Natural killer cell (primary cell): ENCODE data around the gene TBL1X. TPM values are rescaled to one million over a fixed set of nuclear protein-coding genes. Genes with fewer than 3 reads are reported as not detected.

ENCODE experiments used
- ATAC-seq, 3 donors: fragments of 150-1000 bp in 2 of 3; fragments of 200-7000 bp in 1 of 3; cut with Tn5 transposase; 1 replicate in 1 of 3; 2 replicates in 2 of 3; pipeline ENCODE4 v1.10.0; 2021; ENCODE audit warnings: mild to moderate bottlenecking in 2 of 3, moderate library complexity in 2 of 3
- DNase-seq, 2 donors: peaks; one replicate each; pipeline versions ENCODE4 v3.0.0 to v3.0.0-alpha.2; 2013 to 2021; ENCODE audit warnings: mixed read lengths in 1 of 2
- H3K27ac ChIP-seq: one replicate; pipeline ENCODE4 v1.5.1; 2013; ENCODE audit warnings: mild to moderate bottlenecking, low read length
- H3K27me3 ChIP-seq: one replicate; pipeline ENCODE4 v1.6.1; 2013; ENCODE audit warnings: low read length; ENCODE audit not compliant: control insufficient read depth, insufficient read depth
- H3K36me3 ChIP-seq: one replicate; pipeline ENCODE4 v1.6.1; 2013; ENCODE audit warnings: low read length; ENCODE audit not compliant: control insufficient read depth, insufficient read depth
- H3K4me1 ChIP-seq: one replicate; pipeline ENCODE4 v1.6.1; 2013; ENCODE audit warnings: low read length; ENCODE audit not compliant: control insufficient read depth, insufficient read depth
- H3K4me3 ChIP-seq: one replicate; pipeline ENCODE4 v1.5.1; 2013; ENCODE audit warnings: low read length
- H3K9me3 ChIP-seq: one replicate; pipeline ENCODE4 v1.6.1; 2013; ENCODE audit warnings: low read length; ENCODE audit not compliant: control insufficient read depth, insufficient read depth
- H3K27ac Mint-ChIP-seq, 2 donors: one replicate each; pipeline ENCODE4 v1.8.0; 2022; ENCODE audit warnings: mild to moderate bottlenecking in 2 of 2, mixed read lengths in 2 of 2, moderate library complexity in 1 of 2
- H3K27me3 Mint-ChIP-seq, 2 donors: one replicate each; pipeline ENCODE4 v1.8.0; 2022; ENCODE audit warnings: low read depth in 2 of 2, mixed read lengths in 2 of 2
- H3K36me3 Mint-ChIP-seq: one replicate; pipeline ENCODE4 v1.8.0; 2022; ENCODE audit warnings: mixed read lengths
- H3K4me1 Mint-ChIP-seq, 2 donors: one replicate each; pipeline ENCODE4 v1.8.0; 2022; ENCODE audit warnings: mixed read lengths in 2 of 2
- H3K4me3 Mint-ChIP-seq: one replicate; pipeline ENCODE4 v1.8.0; 2022; ENCODE audit warnings: mild to moderate bottlenecking, moderate library complexity, mixed read lengths
- H3K9me3 Mint-ChIP-seq, 2 donors: one replicate each; pipeline ENCODE4 v1.8.0; 2022; ENCODE audit warnings: mixed read lengths in 2 of 2
- CTCF ChIP-seq: fragments of 200-600 bp; IDR thresholded peaks from one replicate; pipeline ENCODE4 v1.8.0; 2022; ENCODE audit warnings: antibody characterized with exemption
- WGBS: methylation state at CpG from one replicate; pipeline ENCODE4 v1.1.7; 2013; ENCODE audit warnings: missing lambda C conversion rate; ENCODE audit not compliant: insufficient coverage; 5-methylcytosine and 5-hydroxymethylcytosine counted together
- intact Hi-C: fragments of 100-400 bp; cut with micrococcal nuclease; formaldehyde crosslinking; loops from one replicate; pipeline ENCODE4 v1.14.2; 2022
- total RNA-seq, 4 donors: library from RNA; stranded (reverse); fragments of 120-200 nt in 1 of 4; gene quantifications; one replicate each; pipeline versions ENCODE4 v1.2.3 to v1.2.4, GENCODE V29; 2013 to 2022

The TBL1X gene
- total RNA-seq, 3 donors from 2014 or later (not counting 1 experiment from before 2014, with no cell fraction given), result 21.9 to 43.8 (median 32.7) TPM

- no peak for TF ChIP-seq CTCF
- no peak overlapping the region for H3K27ac ChIP-seq
- H3K36me3 ChIP-seq, result no peaks in the 10 kb centered on the region
- H3K4me3 ChIP-seq, result no peak overlapping the region
- no peaks in the 10 kb centered on the region for H3K9me3 ChIP-seq
- H3K4me1 ChIP-seq, result peaks cover 11% of the 10 kb centered on the region
- Mint-ChIP-seq H3K36me3 (no peaks in the 10 kb centered on the region), H3K27me3 (no peaks in the 10 kb centered on the region), H3K4me1 (peaks cover 36 to 44% of the 10 kb centered on the region in 2 donors), H3K4me3 (no peak overlapping the region), H3K9me3 (no peaks in the 10 kb centered on the region), H3K27ac (peak overlapping the region; percentile 24 to 89)
- no CpG with 5 or more reads among the region's 3 CpGs for WGBS
- intact Hi-C loops, result loop anchor here (5.0 kb wide), 1 partner anchor 165 kb away; no protein-coding TSS in a partner anchor
- no peaks in the 10 kb centered on the region for H3K27me3 ChIP-seq
- DNase-seq (no peak), ATAC-seq (no peak)
These were observed 12.1 kb downstream of the TBL1X start for GRCh38 chrX:9476810-9477575.

- H3K36me3 ChIP-seq, result no peaks in the 10 kb centered on the region
- intact Hi-C loops, result no loop called here
- H3K4me1 ChIP-seq, result no peaks in the 10 kb centered on the region
- H3K27ac Mint-ChIP-seq, result no peak overlapping the region
- H3K27me3 ChIP-seq, result no peaks in the 10 kb centered on the region
- TF ChIP-seq CTCF, result no peak
- no peaks in the 10 kb centered on the region for H3K27me3 Mint-ChIP-seq
- H3K9me3 ChIP-seq, result no peaks in the 10 kb centered on the region
- peaks cover 16 to 27% of the 10 kb centered on the region in 2 donors for H3K4me1 Mint-ChIP-seq
- ATAC-seq, result no peak
- no peak overlapping the region for H3K4me3 Mint-ChIP-seq
- no peaks in the 10 kb centered on the region for H3K9me3 Mint-ChIP-seq
- 100% methylated on average over 1 of the region's 2 CpGs for WGBS
- no peak overlapping the region for H3K4me3 ChIP-seq
- H3K36me3 Mint-ChIP-seq, result no peaks in the 10 kb centered on the region
- DNase-seq, result no peak
- no peak overlapping the region for H3K27ac ChIP-seq
These were observed 17.6 kb downstream of the TBL1X start for GRCh38 chrX:9482408-9482807.

- Mint-ChIP-seq H3K36me3 (no peaks in the 10 kb centered on the region), H3K4me3 (no peak overlapping the region), H3K27me3 (no peaks in the 10 kb centered on the region), H3K4me1 (peaks cover 19 to 24% of the 10 kb centered on the region in 2 donors), H3K9me3 (no peaks in the 10 kb centered on the region), H3K27ac (no peak overlapping the region)
- intact Hi-C loops, result no loop called here
- H3K9me3 ChIP-seq, result no peaks in the 10 kb centered on the region
- DNase-seq (no peak), ATAC-seq (no peak)
- no peaks in the 10 kb centered on the region for H3K4me1 ChIP-seq
- TF ChIP-seq CTCF, result no peak
- WGBS, result no CpG with 5 or more reads among the region's 3 CpGs
- H3K36me3 ChIP-seq, result no peaks in the 10 kb centered on the region
- H3K27me3 ChIP-seq, result no peaks in the 10 kb centered on the region
- no peak overlapping the region for H3K27ac ChIP-seq
- no peak overlapping the region for H3K4me3 ChIP-seq
These were observed 18.0 kb downstream of the TBL1X start for GRCh38 chrX:9482837-9483236.

- DNase-seq, result no peak
- Mint-ChIP-seq H3K27me3 (no peaks in the 10 kb centered on the region), H3K9me3 (no peaks in the 10 kb centered on the region), H3K36me3 (no peaks in the 10 kb centered on the region), H3K27ac (no peak overlapping the region), H3K4me1 (peaks cover 20 to 24% of the 10 kb centered on the region in 2 donors), H3K4me3 (no peak overlapping the region)
- H3K4me1 ChIP-seq, result no peaks in the 10 kb centered on the region
- H3K4me3 ChIP-seq, result no peak overlapping the region
- no peaks in the 10 kb centered on the region for H3K36me3 ChIP-seq
- ATAC-seq, result no peak
- TF ChIP-seq CTCF, result no peak
- WGBS, result 89% methylated on average over 5 of the region's 6 CpGs
- no peaks in the 10 kb centered on the region for H3K27me3 ChIP-seq
- no peak overlapping the region for H3K27ac ChIP-seq
- intact Hi-C loops, result no loop called here
- H3K9me3 ChIP-seq, result no peaks in the 10 kb centered on the region
These were observed 18.5 kb downstream of the TBL1X start for GRCh38 chrX:9483376-9483775.
